Esophagus squamous epithelium (tissue), 5 donors: ENCODE measurements around the gene POLR2H. TPM values are rescaled to one million over a fixed set of nuclear protein-coding genes. Genes with fewer than 3 reads are reported as not detected.
A peak's percentile ranks its signal among the peaks of the same experiment; 100 is the strongest.

Source experiments
- DNase-seq: peaks from one replicate; lab custom pipeline; 2025; lab: John Stamatoyannopoulos, UW
- H3K27ac ChIP-seq, 4 donors: fragments of 200-600 bp; sonication (generic); one replicate each; pipeline ENCODE4 v1.5.1; 2016 to 2019; ENCODE audit warnings: mild to moderate bottlenecking in 1 of 4
- H3K27me3 ChIP-seq, 4 donors: fragments of 200-600 bp; sonication (generic); 1 replicate in 3 of 4; 2 replicates in 1 of 4; pipeline versions ENCODE4 v1.5.1 to v1.6.0; 2017 to 2021; ENCODE audit warnings: antibody characterized with exemption in 1 of 4
- H3K36me3 ChIP-seq, 3 donors: fragments of 200-600 bp; sonication (generic); one replicate each; pipeline ENCODE4 v1.5.1; 2016 to 2019
- H3K4me1 ChIP-seq, 3 donors: fragments of 200-600 bp; sonication (generic); one replicate each; pipeline ENCODE4 v1.5.1; 2017 to 2019
- H3K4me3 ChIP-seq, 4 donors: fragments of 200-600 bp; sonication (generic); 1 replicate in 3 of 4; 2 replicates in 1 of 4; pipeline ENCODE4 v1.5.1; 2016 to 2019; ENCODE audit warnings: mild to moderate bottlenecking in 2 of 4, moderate library complexity in 1 of 4
- H3K9me3 ChIP-seq, 3 donors: fragments of 200-600 bp; sonication (generic); one replicate each; pipeline ENCODE4 v1.5.1; 2016 to 2019
- CTCF ChIP-seq, 6 experiments: fragments of 450-650 bp in 4 of 6; fragments of 200-600 bp in 2 of 6; sonication (generic) in 2 of 6; IDR thresholded peaks; one replicate each; pipeline ENCODE4 v1.5.1; 2016 to 2019; ENCODE audit warnings: antibody characterized with exemption in 6 of 6, mild to moderate bottlenecking in 4 of 6, moderate library complexity in 4 of 6
- POLR2A ChIP-seq, 4 donors: fragments of 450-650 bp; IDR thresholded peaks; one replicate each; pipeline ENCODE4 v1.6.1; 2017; ENCODE audit warnings: antibody characterized with exemption in 4 of 4, mild to moderate bottlenecking in 4 of 4, moderate library complexity in 3 of 4
- whole genome bisulfite sequencing, 2 donors: methylation state at CpG; one replicate each; pipeline ENCODE4 v1.1.5; 2018; 5-methylcytosine and 5-hydroxymethylcytosine counted together
- intact Hi-C: fragments of 100-400 bp; cut with DNase I; formaldehyde crosslinking; loops from one replicate; pipeline ENCODE4 v1.15.0; 2022
- total RNA-seq, 4 donors: library from RNA; depleted of rRNA; stranded (reverse); fragments of >200 nt; gene quantifications; one replicate each; pipeline ENCODE4 v1.1.0, GENCODE V29; 2016
- donor health status: DM: yes; HTN: yes; CAD: no.

Gene POLR2H
- total RNA-seq, 4 donors from 2014 or later = 49.5 to 98.5 (median 64.9) TPM

GRCh38 chr3:184378651-184379357 lies 17.3 kb downstream of the POLR2H start:
- peak overlapping the region in 2 of 4 donors; percentile 55 to 80 for H3K4me3 ChIP-seq
- peaks cover 0 to 92% (median 4%) of the 10 kb centered on the region in 4 donors for H3K27me3 ChIP-seq
- intact Hi-C loops = loop anchor here (10.0 kb wide), 2 partner anchors 136 to 166 kb away; no protein-coding TSS in a partner anchor
- 73 to 81% methylated on average over 5 to 10 of the region's 10 CpGs for WGBS, 2 donors
- TF ChIP-seq POLR2A (IDR thresholded peaks at IDR 0.05) (no peak), CTCF (IDR thresholded peaks at IDR 0.05) (no peak)
- peaks cover 11 to 34% (median 11%) of the 10 kb centered on the region in 3 donors for H3K4me1 ChIP-seq
- no peak for DNase-seq
- no peaks in the 10 kb centered on the region for H3K36me3 ChIP-seq
- H3K9me3 ChIP-seq = no peaks in the 10 kb centered on the region
- peak overlapping the region; percentile 43 to 91 (median 72) for H3K27ac ChIP-seq

- H3K4me3 ChIP-seq = peak within 1 kb of the TSS; percentile 33 to 80 (median 46)
- peaks cover 11 to 34% (median 11%) of the 10 kb centered on the region in 3 donors for H3K4me1 ChIP-seq
- 40 to 58% methylated on average over 12 to 17 of the region's 71 CpGs for WGBS, 2 donors
- peak within 1 kb of the TSS; percentile 43 to 91 (median 72) for H3K27ac ChIP-seq
- H3K36me3 ChIP-seq = no peaks in the 10 kb centered on the region
- intact Hi-C loops = loop anchor here (10.0 kb wide), 2 partner anchors 135 to 165 kb away; no protein-coding TSS in a partner anchor
- no peak for DNase-seq
- TF ChIP-seq POLR2A (IDR thresholded peaks at IDR 0.05) (no peak), CTCF (IDR thresholded peaks at IDR 0.05) (no peak)
- H3K9me3 ChIP-seq = no peaks in the 10 kb centered on the region
- H3K27me3 ChIP-seq = peaks cover 0 to 93% (median 4%) of the 10 kb centered on the region in 4 donors
These were observed 18.1 kb downstream of the POLR2H start, which contains the start of gene CHRD for GRCh38 chr3:184379358-184380184. Gene CHRD, plus strand, starts transcription at chr3:184380054. Its CDS starts 265 bp downstream, at chr3:184380319.

GRCh38 chr3:184380185-184380626 lies 18.7 kb downstream of the POLR2H start:
- TF ChIP-seq CTCF (IDR thresholded peaks at IDR 0.05) (no peak), POLR2A (IDR thresholded peaks at IDR 0.05) (no peak)

GRCh38 chr3:184380627-184381260 lies 19.2 kb downstream of the POLR2H start:
- Histone ChIP-seq H3K4me3 (peak overlapping the region; percentile 33 to 80 (median 46)), H3K27ac (peak overlapping the region; percentile 9 to 91 (median 62)), H3K9me3 (no peaks in the 10 kb centered on the region), H3K4me1 (peaks cover 11 to 34% (median 11%) of the 10 kb centered on the region in 3 donors), H3K27me3 (peaks cover 0 to 87% (median 4%) of the 10 kb centered on the region in 4 donors), H3K36me3 (no peaks in the 10 kb centered on the region)
- TF ChIP-seq POLR2A (IDR thresholded peaks at IDR 0.05) = no peak
- TF ChIP-seq CTCF (IDR thresholded peaks at IDR 0.05) = no peak
- no peak for DNase-seq
- 0% methylated on average over 4 of the region's 42 CpGs; no CpG with 5 or more reads in 1 of the 2 donors for WGBS, 2 donors
- intact Hi-C loops = no loop called here

More at GRCh38 chr3:184380185-184380626, 18.7 kb downstream of the POLR2H start:
- Histone ChIP-seq H3K36me3 (no peaks in the 10 kb centered on the region), H3K4me1 (peaks cover 11 to 34% (median 11%) of the 10 kb centered on the region in 3 donors), H3K27ac (peak overlapping the region in 3 of 4 donors; percentile 43 to 91 (median 80)), H3K4me3 (peak overlapping the region; percentile 33 to 80 (median 46)), H3K27me3 (peaks cover 0 to 92% (median 4%) of the 10 kb centered on the region in 4 donors), H3K9me3 (no peaks in the 10 kb centered on the region)
- intact Hi-C loops = no loop called here
- no peak for DNase-seq
- no CpG with 5 or more reads among the region's 62 CpGs for WGBS, 2 donors
